Adrenal gland (tissue), 12 donors: ENCODE data around the gene ATP11A. TPM values are rescaled to one million over a fixed set of nuclear protein-coding genes. Genes with fewer than 3 reads are reported as not detected.

Experiments used
- DNase-seq, 7 donors: peaks; one replicate each; pipeline ENCODE4 v3.0.0-alpha.2; 2019 to 2020
- H3K27ac ChIP-seq, 5 donors: fragments of 200-600 bp; sonication (generic) in 4 of 5; 1 replicate in 3 of 5; 2 replicates in 2 of 5; pipeline versions ENCODE4 v1.5.1 to v1.8.0; 2016 to 2020; ENCODE audit warnings: mild to moderate bottlenecking in 1 of 5
- H3K27me3 ChIP-seq: fragments of 200-600 bp; 2 replicates; pipeline ENCODE4 v1.8.0; 2021
- H3K36me3 ChIP-seq, 2 donors: fragments of 200-600 bp; replicated peaks in 1 of 2; 1 replicate in 1 of 2; 2 replicates in 1 of 2; pipeline versions ENCODE4 v1.5.1 to v1.8.0; 2018 to 2022
- H3K4me1 ChIP-seq, 2 donors: fragments of 200-600 bp; replicated peaks in 1 of 2; 1 replicate in 1 of 2; 2 replicates in 1 of 2; pipeline versions ENCODE4 v1.5.1 to v1.8.0; 2018 to 2021
- H3K4me3 ChIP-seq, 4 donors: fragments of 200-600 bp; sonication (generic) in 3 of 4; one replicate each; pipeline ENCODE4 v1.5.1; 2016 to 2018
- H3K9me3 ChIP-seq, 3 donors: fragments of 200-600 bp; sonication (generic) in 1 of 3; replicated peaks in 1 of 3; 1 replicate in 2 of 3; 2 replicates in 1 of 3; pipeline versions ENCODE4 v1.5.1 to v1.8.0; 2016 to 2021
- POLR2A ChIP-seq, 2 donors: fragments of 450-650 bp; IDR thresholded peaks; one replicate each; pipeline ENCODE4 v1.6.1; 2017; ENCODE audit warnings: antibody characterized with exemption in 2 of 2, mild to moderate bottlenecking in 2 of 2, moderate library complexity in 1 of 2
- WGBS, 4 donors: extraction: QIAGEN DNeasy Blood & Tissue Kit in 2 of 4; methylation state at CpG; one replicate each; pipeline versions ENCODE4 v1.1.5 to v1.1.7; 2013 to 2017; 5-methylcytosine and 5-hydroxymethylcytosine counted together
- intact Hi-C, 2 donors: fragments of 100-400 bp; cut with DNase I; formaldehyde crosslinking; loops; one replicate each; pipeline versions ENCODE4 v1.14.1 to v1.15.0; 2022 to 2023
- polyA plus RNA-seq, 3 donors: library from polyadenylated mRNA; stranded (reverse); fragments of 200-250 nt in 2 of 3; fragments of 350-450 nt in 1 of 3; fragmentation: Illumina TruSeq in 1 of 3; extraction: RNeasy Lipid Tissue Mini Kit (QIAGEN cat#74804) in 1 of 3; gene quantifications; one replicate each; pipeline ENCODE4 v1.2.3, GENCODE V29; 2013 to 2014
- total RNA-seq, 9 donors: library from RNA; depleted of rRNA in 4 of 9; stranded (reverse); fragments of >200 nt in 4 of 9; fragments of 120-200 nt in 1 of 9; fragmentation: NEBNext Ultra II Directional in 1 of 9; extraction: Animal tissue kit (Norgen Biotek cat#: 25700) in 1 of 9; gene quantifications; one replicate each; pipeline versions ENCODE4 v1.1.0 to v1.2.4, GENCODE V29; 2013 to 2023
- TF ChIP-seq, protein P1 (sequence below), 6 experiments: fragments of 450-650 bp in 4 of 6; fragments of 200-600 bp in 2 of 6; sonication (generic) in 1 of 6; IDR thresholded peaks; 1 replicate in 5 of 6; 2 replicates in 1 of 6; pipeline versions ENCODE4 v1.5.1 to v1.8.0; 2016 to 2021; ENCODE audit warnings: antibody characterized with exemption in 6 of 6, mild to moderate bottlenecking in 2 of 6, moderate library complexity in 1 of 6
- donor health status: healthy with polysubstance abuse.
- donor health status: Bipolar disorder and iron deficiency.
- donor health status: DM: yes; HTN: yes; CAD: no.
- donor health status: DM: no; HTN: no; CAD: no.
- donor health status: DM: no; HTN: no; CAD: no.
- donor health status: DM: yes; HTN: yes; CAD: no.

The ATP11A gene
- total and polyA plus RNA-seq, 12 donors: 6.0 to 94.1 (median 29.8) TPM

- WGBS, 4 donors: 92 to 100% (median 95%) methylated on average over 10 to 29 of the region's 29 CpGs
- no peak for DNase-seq
- H3K36me3 ChIP-seq: no peaks in the 10 kb centered on the region
- TF ChIP-seq, protein P1, sequence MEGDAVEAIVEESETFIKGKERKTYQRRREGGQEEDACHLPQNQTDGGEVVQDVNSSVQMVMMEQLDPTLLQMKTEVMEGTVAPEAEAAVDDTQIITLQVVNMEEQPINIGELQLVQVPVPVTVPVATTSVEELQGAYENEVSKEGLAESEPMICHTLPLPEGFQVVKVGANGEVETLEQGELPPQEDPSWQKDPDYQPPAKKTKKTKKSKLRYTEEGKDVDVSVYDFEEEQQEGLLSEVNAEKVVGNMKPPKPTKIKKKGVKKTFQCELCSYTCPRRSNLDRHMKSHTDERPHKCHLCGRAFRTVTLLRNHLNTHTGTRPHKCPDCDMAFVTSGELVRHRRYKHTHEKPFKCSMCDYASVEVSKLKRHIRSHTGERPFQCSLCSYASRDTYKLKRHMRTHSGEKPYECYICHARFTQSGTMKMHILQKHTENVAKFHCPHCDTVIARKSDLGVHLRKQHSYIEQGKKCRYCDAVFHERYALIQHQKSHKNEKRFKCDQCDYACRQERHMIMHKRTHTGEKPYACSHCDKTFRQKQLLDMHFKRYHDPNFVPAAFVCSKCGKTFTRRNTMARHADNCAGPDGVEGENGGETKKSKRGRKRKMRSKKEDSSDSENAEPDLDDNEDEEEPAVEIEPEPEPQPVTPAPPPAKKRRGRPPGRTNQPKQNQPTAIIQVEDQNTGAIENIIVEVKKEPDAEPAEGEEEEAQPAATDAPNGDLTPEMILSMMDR (IDR thresholded peaks at IDR 0.05): no peak
- no peak for TF ChIP-seq POLR2A (IDR thresholded peaks at IDR 0.05)
- H3K4me1 ChIP-seq: peaks cover 0 to 8% of the 10 kb centered on the region in 2 donors
- no peak overlapping the region for H3K27ac ChIP-seq
- intact Hi-C loops: no loop called here
- no peaks in the 10 kb centered on the region for H3K9me3 ChIP-seq
- no peaks in the 10 kb centered on the region for H3K27me3 ChIP-seq
- no peak overlapping the region for H3K4me3 ChIP-seq
Measured at GRCh38 chr13:112754281-112755025, 64.6 kb downstream of the ATP11A start.

DNA sequence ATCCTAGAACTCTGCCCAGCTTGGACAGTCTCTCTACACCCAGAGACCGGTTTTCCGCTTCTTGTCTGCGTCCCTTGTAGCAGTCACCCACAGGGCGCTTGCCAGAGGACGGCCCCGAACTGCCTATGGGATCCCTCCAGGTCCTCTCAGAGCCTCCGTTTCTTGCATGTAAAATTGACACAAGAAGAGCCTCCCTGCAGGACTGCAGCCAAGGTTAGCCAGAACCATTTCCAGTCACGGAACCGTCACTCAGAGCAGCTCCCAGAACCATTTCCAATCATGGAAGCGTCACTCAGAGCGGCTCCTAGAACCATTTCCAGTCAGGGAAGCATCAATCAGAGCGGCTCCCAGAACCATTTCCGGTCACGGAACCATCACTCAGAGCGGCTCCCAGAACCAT, 65.5 kb downstream of the ATP11A start:
- WGBS, 4 donors: 94 to 97% (median 95%) methylated on average over 15 of the region's 15 CpGs

DNA sequence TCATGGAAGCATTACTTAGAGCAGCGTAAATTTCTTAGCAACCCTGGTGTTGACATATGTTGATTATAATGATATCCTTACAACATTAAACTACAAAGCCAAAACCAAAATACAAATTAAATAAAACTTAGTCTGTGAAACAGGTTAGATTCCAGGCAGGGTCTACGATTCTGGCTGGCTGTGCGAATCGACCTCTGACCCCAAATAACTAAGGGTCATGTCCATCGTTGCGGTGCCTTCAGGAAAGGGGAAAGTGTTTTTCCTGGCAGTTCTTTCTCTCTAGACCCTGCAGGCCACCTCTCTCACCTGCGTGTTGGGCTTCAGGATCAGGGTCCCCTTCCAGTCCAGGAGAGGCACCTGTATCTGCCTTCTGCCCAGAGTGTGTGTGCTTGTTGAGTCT, 66.2 kb downstream of the ATP11A start:
- WGBS, 4 donors: 88 to 95% (median 94%) methylated on average over 7 of the region's 7 CpGs
- intact Hi-C loops: no loop called here
- Histone ChIP-seq H3K4me1 (peaks cover 0 to 8% of the 10 kb centered on the region in 2 donors), H3K4me3 (no peak overlapping the region), H3K27me3 (no peaks in the 10 kb centered on the region), H3K27ac (no peak overlapping the region), H3K36me3 (no peaks in the 10 kb centered on the region), H3K9me3 (no peaks in the 10 kb centered on the region)
- DNase-seq: no peak
- TF ChIP-seq, protein P1 (IDR thresholded peaks at IDR 0.05): no peak
- TF ChIP-seq POLR2A (IDR thresholded peaks at IDR 0.05): no peak

More for the DNA sequence above, 65.5 kb downstream of the ATP11A start:
- no peak overlapping the region for H3K4me3 ChIP-seq
- no peak for DNase-seq
- H3K27ac ChIP-seq: no peak overlapping the region
- H3K9me3 ChIP-seq: no peaks in the 10 kb centered on the region
- TF ChIP-seq, protein P1 (IDR thresholded peaks at IDR 0.05): no peak
- no peak for TF ChIP-seq POLR2A (IDR thresholded peaks at IDR 0.05)
- intact Hi-C loops: no loop called here
- peaks cover 0 to 8% of the 10 kb centered on the region in 2 donors for H3K4me1 ChIP-seq
- no peaks in the 10 kb centered on the region for H3K27me3 ChIP-seq
- no peaks in the 10 kb centered on the region for H3K36me3 ChIP-seq

DNA sequence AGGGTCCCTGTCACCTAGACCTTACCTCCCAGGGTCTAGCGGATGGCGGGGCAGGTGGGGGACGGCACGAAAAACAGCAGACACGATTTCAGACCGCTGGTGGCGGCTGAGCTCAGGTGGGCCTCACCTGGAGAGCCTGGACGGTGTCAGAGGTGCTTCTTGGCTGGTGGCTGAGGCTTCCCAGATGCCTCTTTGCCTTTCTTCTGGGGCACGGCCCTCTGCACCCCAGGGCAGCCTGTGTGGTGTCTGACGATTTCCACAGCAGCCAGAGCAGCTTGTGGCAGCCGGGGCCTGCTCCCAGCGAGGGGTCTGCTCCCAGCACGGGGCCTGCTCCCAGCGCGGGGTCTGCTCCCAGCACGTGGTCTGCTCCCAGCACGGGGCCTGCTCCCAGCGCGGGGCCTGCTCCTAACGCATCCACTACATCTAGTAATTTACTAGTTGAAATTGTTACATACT, 66.7 kb downstream of the ATP11A start:
- Histone ChIP-seq H3K27ac (no peak overlapping the region), H3K9me3 (no peaks in the 10 kb centered on the region), H3K36me3 (no peaks in the 10 kb centered on the region), H3K4me3 (no peak overlapping the region), H3K27me3 (no peaks in the 10 kb centered on the region), H3K4me1 (peaks cover 0 to 8% of the 10 kb centered on the region in 2 donors)
- intact Hi-C loops: no loop called here
- no peak for DNase-seq
- 93 to 97% (median 95%) methylated on average over 10 to 20 of the region's 20 CpGs for WGBS, 4 donors
- TF ChIP-seq, protein P1 (IDR thresholded peaks at IDR 0.05): no peak
- no peak for TF ChIP-seq POLR2A (IDR thresholded peaks at IDR 0.05)
